Panc1 (cell line): ENCODE results near the gene MID1IP1. TPM values are rescaled to one million over a fixed set of nuclear protein-coding genes. Genes with fewer than 3 reads are reported as not detected.

Source experiments
- ATAC-seq: fragments of 200-7000 bp; cut with Tn5 transposase; 2 replicates; pipeline ENCODE4 v1.9.1; 2020; ENCODE audit warnings: mild to moderate bottlenecking, moderate library complexity
- BruUV-seq: library from RNA; stranded (reverse); fragments of 400-500 nt; replicated peaks from 2 replicates; lab custom pipeline; 2021; lab: Mats Ljungman, UMichigan
- CTCF ChIA-PET: fragments of 300-600 bp; sonication (Branson Sonifier 250); formaldehyde crosslinking; loops from one replicate; lab custom pipeline; 2022; ENCODE audit warnings: antibody characterized with exemption; lab: Charles Lee
- POLR2A ChIA-PET: fragments of 300-600 bp; sonication (Branson Sonifier 250); formaldehyde crosslinking; loops from one replicate; lab custom pipeline; 2022; ENCODE audit warnings: antibody characterized with exemption; lab: Charles Lee
- DNase-seq: peaks from one replicate; pipeline ENCODE4 v3.0.0-alpha.2; 2010; ENCODE audit warnings: low read depth, low spot score
- H3K27ac ChIP-seq: 2 replicates; pipeline ENCODE4 v1.5.1; 2011; ENCODE audit warnings: mild to moderate bottlenecking, low read length, inconsistent platforms
- H3K27me3 ChIP-seq: fragments of 200-500 bp; sonication (Bioruptor generic); 2 replicates; pipeline ENCODE4 v1.6.0; 2014; ENCODE audit warnings: low read length, inconsistent platforms; ENCODE audit not compliant: control insufficient read depth, insufficient read depth
- H3K36me3 ChIP-seq: fragments of 200-500 bp; sonication (Bioruptor generic); 2 replicates; pipeline ENCODE4 v1.5.1; 2014; ENCODE audit warnings: inconsistent platforms, mild to moderate bottlenecking, low read length, moderate library complexity; ENCODE audit not compliant: control insufficient read depth, insufficient read depth
- H3K4me1 ChIP-seq: 2 replicates; pipeline ENCODE4 v1.5.1; 2011; ENCODE audit warnings: inconsistent platforms, mild to moderate bottlenecking, low read length, moderate library complexity; ENCODE audit not compliant: control insufficient read depth, insufficient read depth
- H3K4me3 ChIP-seq, 2 experiments: 2 replicates each; pipeline ENCODE4 v1.5.1; 2011 to 2012; ENCODE audit warnings: low read depth in 2 of 2, low read length in 2 of 2, mild to moderate bottlenecking in 2 of 2, inconsistent platforms in 1 of 2, moderate library complexity in 1 of 2
- H3K9me3 ChIP-seq: fragments of 200-500 bp; sonication (Bioruptor generic); 2 replicates; pipeline ENCODE4 v1.5.1; 2014; ENCODE audit warnings: low read depth, mild to moderate bottlenecking, inconsistent platforms, low read length, moderate library complexity; ENCODE audit not compliant: control insufficient read depth, insufficient read depth
- CTCF ChIP-seq: fragments of 450-650 bp; IDR thresholded peaks from 2 replicates; pipeline ENCODE4 v1.5.1; 2017; ENCODE audit warnings: mild to moderate bottlenecking
- POLR2AphosphoS5 ChIP-seq: IDR thresholded peaks from 2 replicates; pipeline ENCODE4 v1.6.1; 2012; ENCODE audit warnings: mild to moderate bottlenecking, low read depth, low read length, moderate library complexity
- REST ChIP-seq, 2 experiments: IDR thresholded peaks; 2 replicates each; pipeline ENCODE4 v1.6.1; 2011 to 2012; ENCODE audit warnings: low read depth in 2 of 2, control low read depth in 1 of 2, low read length in 1 of 2, mild to moderate bottlenecking in 1 of 2, moderate library complexity in 1 of 2; ENCODE audit not compliant: insufficient read depth in 1 of 2
- SIN3A ChIP-seq: IDR thresholded peaks from 2 replicates; pipeline ENCODE4 v1.6.1; 2012; ENCODE audit warnings: low read depth, mild to moderate bottlenecking, low read length, moderate library complexity, borderline replicate concordance; ENCODE audit not compliant: insufficient read depth
- TCF7L2 ChIP-seq: IDR thresholded peaks from 2 replicates; pipeline ENCODE4 v1.6.1; 2011; ENCODE audit warnings: mild to moderate bottlenecking, low read depth, low read length, inconsistent platforms
- in situ Hi-C: cut with HindIII; loops from 2 replicates; pipeline ENCODE4 v1.10.0; 2016; ENCODE audit warnings: low sequenced_read_pairs, low pct_unique_long_range_greater_than_20kb
- intact Hi-C: fragments of 100-400 bp; cut with micrococcal nuclease; formaldehyde crosslinking; loops from one replicate; pipeline ENCODE4 v1.10.0; 2022; ENCODE audit not compliant: unreplicated experiment
- total RNA-seq: library from RNA; stranded (reverse); gene quantifications from one replicate; pipeline ENCODE4 v1.2.1, GENCODE V29; 2021; ENCODE audit not compliant: unreplicated experiment

MID1IP1 gene
- total RNA-seq, 1 experiment from 2014 or later, result 14.0 TPM

- DNase-seq, result no peak
- H3K9me3 ChIP-seq, result no peaks in the 10 kb centered on the region
- no peaks in the 10 kb centered on the region for H3K4me1 ChIP-seq
- ChIA-PET CTCF (interaction anchor here (0.6 kb wide), 1 partner anchor 1153 kb away, joined by 5 read pairs; no protein-coding TSS in a partner anchor), POLR2A (no interaction called here)
- intact Hi-C loops (no loop called here), in situ Hi-C loops (no loop called here)
- no TSS peak for BruUV-seq
- TF ChIP-seq CTCF (no peak), REST (IDR thresholded peaks at IDR 0.05; ENCODE audit: insufficient read depth in 1 of 2, low read depth in 2 of 2, low read length in 1 of 2) (no peak), POLR2AphosphoS5 (no peak), SIN3A (no peak), TCF7L2 (no peak)
- H3K36me3 ChIP-seq, result no peaks in the 10 kb centered on the region
- no peak overlapping the region for H3K27ac ChIP-seq
- no peaks in the 10 kb centered on the region for H3K27me3 ChIP-seq
- no peak for ATAC-seq
- no peak overlapping the region for H3K4me3 ChIP-seq
Measured at GRCh38 chrX:38839944-38840343, 38.7 kb downstream of the MID1IP1 start.

GRCh38 chrX:38841750-38842149 is 40.5 kb downstream of the MID1IP1 start:
- no peaks in the 10 kb centered on the region for H3K27me3 ChIP-seq
- intact Hi-C loops (no loop called here), in situ Hi-C loops (no loop called here)
- ChIA-PET POLR2A (no interaction called here), CTCF (no interaction called here)
- no peak for ATAC-seq
- no peaks in the 10 kb centered on the region for H3K4me1 ChIP-seq
- no peaks in the 10 kb centered on the region for H3K36me3 ChIP-seq
- no peak overlapping the region for H3K27ac ChIP-seq
- no peak for DNase-seq
- H3K9me3 ChIP-seq, result no peaks in the 10 kb centered on the region
- TF ChIP-seq REST (IDR thresholded peaks at IDR 0.05; ENCODE audit: insufficient read depth in 1 of 2, low read depth in 2 of 2, low read length in 1 of 2), result no peak
- no peak for TF ChIP-seq CTCF
- no peak for TF ChIP-seq SIN3A
- TF ChIP-seq TCF7L2, result no peak
- TF ChIP-seq POLR2AphosphoS5, result no peak
- BruUV-seq, result no TSS peak
- no peak overlapping the region for H3K4me3 ChIP-seq
